ENCODE measurements around the gene PDGFA.
A peak's percentile ranks its signal among the peaks of the same experiment; 100 is the strongest.

PDGFA gene

DNA sequence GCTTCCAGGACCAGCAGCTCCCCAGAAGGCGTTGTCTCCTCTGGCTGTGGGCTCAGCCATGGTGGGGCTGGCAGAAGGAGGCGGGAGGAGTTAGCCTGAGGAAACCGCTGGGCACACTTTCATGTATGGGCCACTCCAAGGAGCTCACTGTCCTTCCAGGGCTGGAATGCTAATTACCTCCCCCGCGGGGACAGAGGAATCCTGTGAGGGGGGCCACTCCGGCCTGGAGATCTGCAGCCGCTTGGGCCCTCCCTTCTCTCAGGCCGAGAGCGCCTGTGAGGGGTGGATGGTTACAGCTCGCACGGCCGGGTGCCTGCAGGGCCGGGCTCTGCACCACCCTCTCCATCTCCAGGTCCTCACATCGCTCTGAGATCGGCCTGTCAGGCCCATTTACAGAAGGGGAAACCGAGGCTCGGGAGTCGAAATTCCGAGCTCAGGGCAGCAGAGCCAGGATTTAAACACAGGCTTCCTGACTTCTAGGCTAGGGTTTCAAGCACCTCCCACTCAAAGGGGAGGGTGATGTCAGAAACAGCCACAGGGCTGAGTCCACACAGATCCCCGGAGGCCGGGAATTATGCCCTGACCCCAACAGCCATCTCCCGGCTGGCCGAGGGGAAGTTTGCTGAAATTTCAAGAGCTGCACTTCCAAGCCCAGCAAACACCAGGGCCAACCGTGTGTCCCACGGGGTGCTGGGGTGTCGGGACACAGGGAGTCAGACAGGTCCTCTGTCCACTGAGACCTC is 59.1 kb downstream of the PDGFA start:
- DNase-seq: peak; percentile 79

DNA sequence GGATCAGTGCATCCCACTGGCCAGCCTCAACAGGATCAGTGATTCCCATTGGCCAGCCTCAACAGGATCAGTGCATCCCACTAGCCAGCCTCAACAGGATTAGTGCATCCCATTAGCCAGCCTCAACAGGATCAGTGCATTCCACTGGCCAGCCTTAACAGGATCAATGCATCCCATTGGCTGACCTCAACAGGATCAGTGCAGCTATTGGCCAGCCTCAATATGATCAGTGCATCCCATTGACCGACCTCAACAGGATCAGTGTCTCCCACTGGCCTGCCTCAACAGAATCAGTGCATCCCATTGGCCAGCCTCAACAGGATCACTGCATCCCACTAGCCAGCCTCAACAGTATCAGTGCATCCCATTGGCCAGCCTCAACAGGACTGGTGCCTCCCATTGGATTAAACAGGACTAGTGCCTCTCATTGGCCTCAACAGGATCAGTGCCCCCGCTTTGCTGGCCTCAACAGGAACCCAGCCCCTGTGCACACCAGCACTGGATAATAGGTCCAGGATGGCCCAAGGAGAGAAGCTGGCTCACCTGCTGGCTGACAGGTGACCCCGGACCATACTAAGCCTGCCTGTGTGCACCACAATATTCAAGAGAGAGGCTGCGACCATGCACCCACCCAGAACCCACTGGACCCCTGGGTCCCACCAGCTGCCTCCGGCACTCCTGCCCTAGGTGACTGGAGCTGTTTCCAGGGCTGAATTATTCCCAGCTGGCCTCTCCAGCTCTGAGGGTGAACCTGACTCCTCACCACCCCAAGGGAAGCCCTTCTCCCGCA is 59.9 kb downstream of the PDGFA start:
- no peak for DNase-seq

DNA sequence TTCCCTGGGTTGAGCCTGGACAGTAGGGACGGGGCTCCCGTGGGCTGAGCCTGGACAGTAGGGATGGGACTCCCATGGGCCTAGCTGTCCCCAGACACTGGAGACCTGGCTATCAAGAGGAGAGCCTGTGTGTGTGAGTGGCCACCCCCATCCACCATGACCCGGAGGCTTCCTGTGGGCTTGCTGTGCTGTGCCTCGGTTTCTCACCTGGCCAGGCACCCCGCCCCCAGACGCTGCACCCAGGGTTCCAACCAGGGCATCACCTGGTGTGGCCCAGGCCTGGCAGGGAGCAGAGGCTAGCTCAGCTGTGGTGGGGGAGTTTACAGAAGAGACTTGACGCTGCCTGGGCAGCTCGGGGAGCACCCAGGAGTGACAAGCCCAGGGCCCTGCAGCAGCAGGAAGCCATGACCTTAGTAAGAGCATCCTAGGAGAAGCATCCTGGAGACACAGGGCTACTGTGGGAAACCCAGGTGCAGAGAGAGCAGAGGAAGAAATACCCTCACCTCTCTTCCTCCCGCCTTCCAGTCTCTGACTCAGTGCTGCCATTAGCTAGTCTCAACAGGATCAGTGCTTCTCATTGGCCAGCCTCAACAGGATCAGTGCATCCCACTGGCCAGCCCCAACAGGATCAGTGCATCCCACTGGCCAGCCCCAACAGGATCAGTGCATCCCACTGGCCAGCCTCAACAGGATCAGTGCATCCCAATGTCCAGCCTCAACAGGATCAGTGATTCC is 61.0 kb downstream of the PDGFA start:
- DNase-seq: no peak

DNA sequence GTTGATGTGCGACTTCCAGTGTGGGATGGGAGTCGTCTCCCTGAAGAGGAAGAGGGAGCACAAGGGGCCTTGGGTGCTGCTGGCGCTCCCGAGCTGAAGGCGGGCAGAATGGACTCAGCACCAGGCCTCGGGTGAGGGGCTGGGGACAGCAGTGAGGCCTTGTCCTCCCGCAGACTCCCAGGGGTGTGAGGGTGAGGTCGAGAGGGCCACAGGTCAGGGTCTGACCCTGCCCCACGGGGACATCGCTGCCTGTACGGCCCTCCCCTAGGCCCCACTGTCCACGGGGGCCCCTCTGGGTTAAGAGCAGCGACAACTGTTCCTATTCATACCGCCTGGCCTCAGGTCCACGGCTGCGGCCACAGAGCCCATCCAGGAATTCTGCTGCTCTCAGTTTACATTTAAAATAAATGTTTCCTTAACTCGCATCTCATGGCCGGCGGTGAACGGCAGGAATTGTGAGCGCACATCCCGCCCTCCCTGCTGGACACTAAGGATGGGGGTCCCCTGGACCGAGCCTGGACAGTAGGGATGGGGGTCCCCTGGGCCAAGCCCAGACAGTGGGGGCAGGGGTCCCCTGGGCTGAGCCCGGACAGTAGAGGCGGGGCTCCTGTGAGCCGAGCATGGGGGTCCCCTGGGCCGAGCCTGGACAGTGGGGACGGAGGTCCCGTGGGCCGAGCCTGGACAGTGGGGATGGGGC is 61.7 kb downstream of the PDGFA start:
- no peak for DNase-seq

DNA sequence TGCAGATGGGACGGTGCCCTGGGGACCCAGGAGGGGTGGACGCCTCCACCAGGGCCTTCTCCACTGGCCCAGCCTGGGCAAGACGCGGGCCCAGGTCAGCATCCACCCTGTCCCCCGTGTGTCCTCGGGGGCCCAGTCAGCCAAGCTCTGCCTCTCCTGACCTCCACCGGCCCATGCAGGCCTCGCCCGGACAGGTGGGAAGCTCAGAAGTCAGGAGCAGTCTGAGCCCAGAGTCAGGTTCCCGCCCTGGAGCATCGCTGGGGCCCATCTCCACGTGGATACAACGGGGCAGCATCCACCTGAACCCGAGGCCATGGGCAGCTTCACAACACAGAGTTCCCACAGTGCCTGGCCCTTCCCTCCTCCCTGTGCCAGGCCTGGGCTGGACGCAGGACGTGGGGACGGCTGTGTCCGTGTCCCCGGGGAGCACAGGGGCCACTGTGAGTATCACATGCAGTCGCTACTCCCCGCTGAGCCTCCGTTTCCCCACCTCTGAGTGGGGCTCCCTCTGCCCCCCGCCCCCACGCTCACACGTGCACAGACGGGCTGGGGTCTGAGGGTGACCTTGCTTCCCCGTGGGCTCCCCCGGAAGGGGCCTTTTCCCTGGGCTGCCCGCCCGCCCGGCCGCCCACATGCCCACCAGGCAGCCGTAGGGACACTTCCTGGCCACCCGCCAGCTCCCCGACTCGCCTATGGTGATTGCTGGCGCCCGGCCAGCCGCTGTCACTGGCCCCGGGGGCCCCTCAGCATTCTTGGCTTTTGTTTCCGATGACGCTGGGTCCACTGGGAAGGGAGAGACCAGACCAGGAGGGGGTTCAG is 64.3 kb downstream of the PDGFA start:
- peak; percentile 67 for DNase-seq

DNA sequence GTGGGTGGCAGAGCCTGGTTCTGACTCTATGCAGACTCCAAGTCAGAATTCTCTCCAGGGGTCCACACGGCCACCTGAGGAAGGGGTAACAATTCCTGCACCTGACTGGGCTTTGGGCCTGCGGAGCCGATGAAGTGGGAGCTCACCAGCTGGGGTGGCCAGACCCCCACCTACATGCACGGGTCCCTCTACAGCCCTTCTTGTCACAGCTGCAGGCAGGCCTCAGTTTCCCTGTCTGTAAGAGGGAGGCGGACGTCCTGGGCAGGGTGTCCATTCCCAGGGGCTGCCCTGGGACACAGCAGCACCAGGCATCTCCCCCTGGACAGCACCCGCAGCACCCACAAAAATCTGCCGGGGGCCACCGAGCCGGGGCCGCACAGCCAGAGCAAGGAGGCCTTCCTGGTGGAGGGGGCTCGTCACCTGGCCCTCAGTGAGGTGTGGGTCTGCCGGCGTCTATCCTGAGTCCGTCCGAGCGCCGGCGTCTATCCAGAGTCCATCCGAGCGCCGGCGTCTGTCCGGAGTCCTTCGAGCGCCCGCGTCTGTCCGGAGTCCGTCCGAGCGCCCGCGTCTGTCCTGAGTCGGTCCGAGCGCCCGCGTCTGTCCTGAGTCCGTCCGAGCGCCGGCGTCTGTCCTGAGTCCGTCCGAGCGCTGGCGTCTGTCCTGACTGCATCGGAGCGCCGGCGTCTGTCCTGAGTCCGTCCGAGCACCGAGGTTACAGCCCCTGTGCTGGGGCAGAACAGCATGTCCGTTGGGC is 65.1 kb downstream of the PDGFA start:
- DNase-seq: no peak

DNA sequence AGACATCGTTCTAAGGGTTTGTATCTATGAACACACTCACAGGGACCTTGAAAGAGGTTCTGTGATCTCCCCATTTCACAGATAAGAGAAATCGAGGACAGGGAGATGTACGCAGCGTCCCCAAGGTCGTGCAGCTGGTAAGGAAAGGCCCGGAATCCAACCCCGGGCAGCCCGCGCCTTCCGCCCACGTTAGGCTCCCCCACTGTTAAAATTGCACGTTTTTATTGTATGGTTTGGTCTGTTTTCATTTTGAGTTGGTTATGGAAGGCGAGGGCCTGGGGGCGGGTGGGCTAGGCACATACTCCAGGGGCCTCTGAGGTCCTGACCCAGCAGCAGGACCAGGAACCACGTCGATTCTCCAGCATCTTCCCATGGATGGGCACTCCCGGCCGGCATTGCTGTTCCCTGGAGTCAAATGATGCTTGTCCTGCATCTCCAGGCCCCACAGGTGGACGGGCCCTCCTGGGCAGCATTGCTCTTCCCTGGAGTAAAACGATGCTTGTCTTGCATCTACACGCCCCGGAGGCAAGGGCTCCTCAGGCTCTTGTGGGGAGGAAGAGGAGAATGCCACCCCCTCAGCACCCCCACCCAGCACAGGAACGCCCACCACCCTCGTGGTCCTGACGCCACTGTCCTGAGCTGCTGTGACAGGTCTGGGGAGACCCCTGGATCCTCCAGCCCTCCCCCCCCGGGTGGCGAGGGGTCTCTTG is 65.9 kb downstream of the PDGFA start:
- no peak for DNase-seq

DNA sequence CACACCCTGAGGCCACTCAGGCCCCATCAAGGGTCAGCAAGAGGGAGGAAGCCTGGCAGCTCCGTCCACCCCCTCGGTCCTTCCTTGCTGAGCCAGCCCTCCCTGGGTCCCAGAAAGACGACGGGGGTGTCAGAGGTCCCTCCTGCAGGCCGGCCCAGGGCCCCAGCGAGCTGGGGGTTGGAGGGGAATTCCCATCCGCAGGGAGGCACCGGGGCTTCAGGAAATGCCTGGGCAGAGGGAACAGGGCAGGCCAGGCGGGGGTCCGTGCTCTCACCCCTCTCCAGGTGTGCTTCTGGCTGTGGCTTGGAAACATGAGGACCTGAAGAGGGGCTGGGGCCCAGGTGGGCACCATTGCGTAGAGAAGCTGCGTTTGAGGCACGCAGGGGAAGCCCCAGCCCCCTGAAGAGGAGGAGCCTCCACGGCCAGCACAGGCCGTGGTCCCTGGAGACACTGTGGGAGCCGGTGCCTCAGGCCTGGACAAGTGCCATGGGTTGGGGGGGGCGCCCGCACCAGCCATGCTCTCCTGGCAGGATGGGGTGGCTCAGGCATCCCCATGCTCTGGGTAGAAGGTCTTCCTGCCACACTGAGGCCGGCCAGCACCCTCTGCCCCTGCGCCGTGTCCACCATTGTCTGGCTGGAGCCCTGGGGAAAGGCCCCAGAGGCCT is 66.7 kb downstream of the PDGFA start:
- DNase-seq: no peak

DNA sequence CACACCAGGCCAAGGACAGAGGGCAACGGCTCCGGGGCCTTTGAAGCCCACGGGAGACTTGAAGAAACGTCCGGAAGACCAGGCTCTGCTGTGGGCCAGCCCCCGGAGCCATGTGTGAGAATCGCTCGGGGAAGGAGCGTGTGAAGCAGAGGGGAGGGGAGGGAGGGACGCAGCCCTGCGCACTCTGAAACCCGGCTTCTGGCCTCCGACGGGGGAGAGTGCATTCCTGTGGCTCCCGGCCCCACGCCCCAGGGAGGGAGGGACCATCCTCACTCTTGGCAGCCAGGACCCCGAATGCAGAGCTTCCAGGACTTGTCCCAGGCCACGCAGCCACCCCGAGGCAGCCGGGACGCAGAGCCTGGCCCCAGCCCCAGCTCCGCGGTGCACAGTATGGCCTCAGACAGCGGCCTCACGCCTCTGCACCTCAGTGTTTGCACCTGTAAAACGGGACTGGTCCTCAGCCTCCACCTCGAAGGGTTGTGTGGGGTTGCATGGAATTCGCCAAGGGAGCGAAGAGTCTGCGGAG is 67.4 kb downstream of the PDGFA start:
- peak; percentile 60 for DNase-seq

DNA sequence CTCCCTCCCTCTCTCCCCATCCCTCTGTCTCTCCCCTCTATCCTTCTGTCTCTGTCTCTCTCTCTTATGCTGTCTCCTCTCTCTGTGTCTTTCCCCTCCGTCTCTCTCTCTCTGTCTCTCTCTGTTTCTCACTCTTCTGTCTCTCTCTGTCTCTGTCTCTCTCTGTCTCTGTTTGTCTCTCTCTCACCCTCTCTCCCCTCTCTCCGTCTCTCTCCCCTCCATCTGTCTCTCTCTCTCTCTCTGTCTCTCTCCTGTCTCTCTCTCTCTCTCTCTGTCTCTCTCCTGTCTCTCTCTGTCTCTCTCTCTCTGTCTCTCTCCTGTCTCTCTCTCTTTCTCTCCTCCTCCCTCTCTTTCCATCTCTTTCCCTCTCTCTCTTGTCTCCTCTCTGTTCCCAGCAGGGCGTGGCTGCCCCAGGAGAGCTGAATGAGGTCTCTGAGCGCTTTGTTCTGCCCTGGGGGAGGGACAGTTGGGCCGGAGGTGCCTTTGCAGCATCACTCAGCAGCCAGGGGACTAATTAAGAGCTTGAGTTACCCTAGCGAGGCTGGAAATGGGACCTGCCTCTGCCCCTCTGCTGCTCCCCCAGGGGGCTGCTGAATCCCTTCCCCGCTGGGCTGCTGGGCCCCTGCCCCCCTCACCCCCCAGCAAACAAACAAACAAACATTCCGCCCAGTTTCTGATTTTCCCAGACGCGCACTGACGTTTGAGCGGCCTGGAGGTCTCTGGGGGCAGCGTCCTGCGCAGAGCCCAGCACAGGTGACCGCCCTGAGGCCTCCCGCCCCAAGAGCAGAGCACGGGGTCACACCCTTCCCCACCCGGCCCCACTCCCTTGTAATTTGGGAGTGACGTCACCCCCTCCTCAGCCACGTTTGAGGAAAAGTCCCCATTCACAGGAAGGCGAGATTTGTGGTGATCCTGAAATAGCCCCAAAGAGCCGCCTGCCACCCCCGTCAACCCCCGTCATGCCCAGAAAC is 68.1 kb downstream of the PDGFA start:
- no peak for DNase-seq

DNA sequence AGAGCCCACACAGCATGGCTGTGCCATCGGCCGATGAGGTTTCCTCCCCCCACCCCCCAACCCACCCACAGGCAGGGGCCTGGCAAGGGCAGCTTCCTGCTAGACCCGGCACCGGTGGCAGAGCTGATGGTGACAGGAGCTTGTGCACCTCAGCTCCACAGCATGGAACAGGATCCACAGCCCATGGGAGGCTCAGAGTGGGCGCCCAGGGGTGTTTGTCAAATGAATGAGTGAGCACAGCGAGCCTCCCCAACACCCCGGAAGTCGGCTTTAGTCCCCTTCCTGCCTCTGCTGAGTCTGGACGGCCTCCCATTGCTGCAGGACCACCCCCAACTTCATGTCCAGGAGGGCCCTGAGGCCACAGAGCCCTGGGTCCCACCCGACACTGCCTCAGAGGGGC is 68.9 kb downstream of the PDGFA start:
- DNase-seq: no peak

DNA sequence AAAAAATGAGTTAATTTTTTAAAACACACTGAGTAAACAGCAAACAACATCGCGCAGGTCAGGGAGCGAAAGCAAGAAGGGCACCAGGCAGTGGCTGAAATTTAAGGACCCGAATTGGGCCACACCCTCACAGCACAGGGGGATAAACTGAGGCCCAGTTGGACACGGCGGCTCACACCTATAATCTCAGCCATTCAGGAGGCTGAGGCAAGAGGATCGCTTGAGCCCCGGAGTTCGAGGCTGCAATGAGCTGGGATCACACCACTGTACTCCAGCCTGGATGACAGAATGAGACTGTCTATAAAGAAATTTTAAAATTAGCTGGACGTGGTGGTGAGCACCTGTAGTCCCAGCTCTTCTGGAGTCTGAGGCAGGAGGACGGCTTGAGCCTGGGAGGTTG is 69.6 kb downstream of the PDGFA start:
- no peak for DNase-seq

DNA sequence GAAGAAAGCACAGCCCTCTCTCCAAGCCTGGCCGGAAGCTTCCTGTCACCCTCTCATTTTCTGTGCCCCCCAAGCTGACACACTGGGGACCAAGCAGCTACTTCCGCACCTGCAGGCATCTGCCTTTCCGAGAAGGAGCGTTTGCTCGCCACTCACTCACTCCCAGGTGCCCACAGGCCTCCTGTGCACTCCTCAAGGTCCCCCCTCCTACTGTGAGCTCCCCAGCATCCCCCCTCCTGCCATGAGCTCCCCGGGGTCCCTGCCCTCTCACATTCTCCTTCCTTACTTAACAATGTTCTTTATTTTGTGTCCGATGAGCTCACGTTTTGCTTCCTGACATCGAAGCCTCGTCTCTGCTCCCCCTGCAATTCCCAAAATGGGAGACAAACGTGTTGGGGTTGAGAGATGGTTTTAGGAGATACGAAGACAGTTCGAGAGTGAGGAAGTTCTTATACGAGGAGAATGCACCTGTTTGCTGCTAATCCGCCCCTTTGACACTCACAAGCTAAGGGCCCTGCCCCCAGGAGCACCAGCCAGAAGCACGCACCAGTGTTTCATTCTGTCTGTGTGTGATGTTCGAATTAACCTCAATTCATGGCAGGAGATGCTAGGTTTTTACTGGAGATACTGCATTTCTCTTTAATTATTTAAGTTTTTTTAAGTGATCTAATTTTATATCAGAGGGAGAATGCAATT is 70.2 kb downstream of the PDGFA start:
- no peak for DNase-seq

DNA sequence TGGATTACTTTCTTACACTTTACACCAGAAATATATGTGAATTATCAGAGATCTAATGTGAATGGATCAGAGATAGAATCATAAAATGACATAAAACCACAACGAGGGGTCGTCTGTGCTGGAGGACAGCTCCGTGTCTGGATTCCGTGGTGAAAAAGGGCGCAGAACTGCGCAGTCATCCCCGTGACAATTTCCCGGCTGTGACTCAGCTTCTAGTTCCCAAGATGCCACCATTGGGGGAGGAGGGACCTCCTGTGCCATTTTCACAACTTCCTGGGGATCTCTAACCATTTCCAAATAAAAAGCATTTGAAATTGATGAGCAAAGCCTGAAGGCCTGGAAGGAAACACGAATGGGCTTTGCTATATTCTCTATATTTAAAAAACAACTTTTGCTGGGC is 72.1 kb downstream of the PDGFA start:
- no peak for DNase-seq
